GM12873 (cell line): ENCODE results near the gene KCNQ1OT1.

Experiments
- TF ChIP-seq, protein P1 (sequence below): IDR thresholded peaks from 2 replicates; pipeline ENCODE4 v1.5.1; 2012; ENCODE audit warnings: low read depth, mild to moderate bottlenecking, moderate library complexity, low read length, control low read depth; ENCODE audit not compliant: insufficient read depth; ENCODE audit errors: missing control alignments

Gene KCNQ1OT1

DNA sequence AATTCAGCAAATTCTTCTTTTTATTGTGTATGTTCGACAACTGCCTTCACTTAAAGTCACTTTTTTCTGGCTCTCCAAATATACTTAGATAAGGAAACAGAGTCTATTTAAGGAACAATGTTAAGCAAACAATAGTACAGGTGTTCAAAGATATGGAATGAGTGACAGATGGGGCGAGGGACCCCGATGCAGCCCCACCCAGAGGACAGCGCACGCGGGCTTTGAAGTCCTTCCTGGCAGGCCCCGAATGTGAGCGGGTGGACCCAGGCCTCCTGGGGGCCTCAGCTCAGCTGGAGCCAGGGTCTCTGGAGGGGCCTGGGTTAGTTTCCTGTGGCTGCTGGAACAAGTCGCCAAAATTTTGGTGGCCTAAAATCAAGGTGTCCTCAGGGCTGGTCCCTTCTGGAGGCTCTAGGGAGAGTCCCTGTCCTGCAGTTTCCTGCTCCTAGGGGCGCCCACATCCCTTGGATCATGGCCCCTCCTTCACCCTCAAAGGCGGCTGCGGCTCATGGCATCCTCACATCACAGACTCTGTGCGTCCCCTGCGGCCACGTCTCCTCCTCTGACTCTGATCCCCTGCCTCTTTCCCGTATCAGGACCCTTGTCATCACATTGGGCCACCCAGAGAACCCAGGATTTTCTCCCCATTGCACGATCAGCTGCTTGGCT, 40.6 kb upstream of the KCNQ1OT1 start:
- TF ChIP-seq, protein P1, sequence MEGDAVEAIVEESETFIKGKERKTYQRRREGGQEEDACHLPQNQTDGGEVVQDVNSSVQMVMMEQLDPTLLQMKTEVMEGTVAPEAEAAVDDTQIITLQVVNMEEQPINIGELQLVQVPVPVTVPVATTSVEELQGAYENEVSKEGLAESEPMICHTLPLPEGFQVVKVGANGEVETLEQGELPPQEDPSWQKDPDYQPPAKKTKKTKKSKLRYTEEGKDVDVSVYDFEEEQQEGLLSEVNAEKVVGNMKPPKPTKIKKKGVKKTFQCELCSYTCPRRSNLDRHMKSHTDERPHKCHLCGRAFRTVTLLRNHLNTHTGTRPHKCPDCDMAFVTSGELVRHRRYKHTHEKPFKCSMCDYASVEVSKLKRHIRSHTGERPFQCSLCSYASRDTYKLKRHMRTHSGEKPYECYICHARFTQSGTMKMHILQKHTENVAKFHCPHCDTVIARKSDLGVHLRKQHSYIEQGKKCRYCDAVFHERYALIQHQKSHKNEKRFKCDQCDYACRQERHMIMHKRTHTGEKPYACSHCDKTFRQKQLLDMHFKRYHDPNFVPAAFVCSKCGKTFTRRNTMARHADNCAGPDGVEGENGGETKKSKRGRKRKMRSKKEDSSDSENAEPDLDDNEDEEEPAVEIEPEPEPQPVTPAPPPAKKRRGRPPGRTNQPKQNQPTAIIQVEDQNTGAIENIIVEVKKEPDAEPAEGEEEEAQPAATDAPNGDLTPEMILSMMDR, result no peak

DNA sequence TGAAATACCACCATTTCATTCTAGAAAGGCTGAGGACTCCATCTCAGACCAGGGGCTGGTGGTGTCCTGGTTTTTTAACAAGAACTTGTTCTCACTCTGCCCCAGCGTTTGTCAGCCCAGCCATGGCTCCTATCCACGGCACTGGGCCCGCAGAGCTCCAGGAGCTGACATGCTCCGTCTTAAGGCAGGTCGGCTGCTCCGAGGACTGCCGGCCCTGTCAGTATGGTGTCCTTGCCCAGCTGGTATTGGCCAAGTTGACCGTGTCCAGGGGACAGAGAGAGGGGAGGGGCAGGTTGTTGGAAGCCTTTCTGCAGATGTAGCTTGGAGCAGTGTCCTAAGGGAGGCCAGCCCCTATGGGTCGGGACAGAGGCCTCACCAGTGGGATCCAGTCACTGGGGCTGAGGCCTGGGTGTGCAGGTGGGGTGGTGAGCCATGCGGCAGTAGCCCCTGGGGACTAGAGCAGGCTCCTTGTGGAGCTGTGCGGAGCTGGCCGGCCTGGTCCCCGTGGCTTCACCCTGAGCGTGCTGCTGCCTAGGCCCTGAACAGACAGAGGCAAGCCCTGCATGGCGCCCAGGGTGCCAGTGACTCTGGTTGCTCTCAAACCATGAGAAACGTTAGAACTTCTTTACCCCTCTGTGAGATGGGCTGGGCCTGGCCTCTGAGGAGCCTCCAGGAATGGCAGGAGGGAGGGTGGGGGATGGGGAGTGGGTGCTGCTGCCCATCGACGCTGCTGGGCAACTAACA, 39.9 kb upstream of the KCNQ1OT1 start:
- TF ChIP-seq, protein P1, result no peak

DNA sequence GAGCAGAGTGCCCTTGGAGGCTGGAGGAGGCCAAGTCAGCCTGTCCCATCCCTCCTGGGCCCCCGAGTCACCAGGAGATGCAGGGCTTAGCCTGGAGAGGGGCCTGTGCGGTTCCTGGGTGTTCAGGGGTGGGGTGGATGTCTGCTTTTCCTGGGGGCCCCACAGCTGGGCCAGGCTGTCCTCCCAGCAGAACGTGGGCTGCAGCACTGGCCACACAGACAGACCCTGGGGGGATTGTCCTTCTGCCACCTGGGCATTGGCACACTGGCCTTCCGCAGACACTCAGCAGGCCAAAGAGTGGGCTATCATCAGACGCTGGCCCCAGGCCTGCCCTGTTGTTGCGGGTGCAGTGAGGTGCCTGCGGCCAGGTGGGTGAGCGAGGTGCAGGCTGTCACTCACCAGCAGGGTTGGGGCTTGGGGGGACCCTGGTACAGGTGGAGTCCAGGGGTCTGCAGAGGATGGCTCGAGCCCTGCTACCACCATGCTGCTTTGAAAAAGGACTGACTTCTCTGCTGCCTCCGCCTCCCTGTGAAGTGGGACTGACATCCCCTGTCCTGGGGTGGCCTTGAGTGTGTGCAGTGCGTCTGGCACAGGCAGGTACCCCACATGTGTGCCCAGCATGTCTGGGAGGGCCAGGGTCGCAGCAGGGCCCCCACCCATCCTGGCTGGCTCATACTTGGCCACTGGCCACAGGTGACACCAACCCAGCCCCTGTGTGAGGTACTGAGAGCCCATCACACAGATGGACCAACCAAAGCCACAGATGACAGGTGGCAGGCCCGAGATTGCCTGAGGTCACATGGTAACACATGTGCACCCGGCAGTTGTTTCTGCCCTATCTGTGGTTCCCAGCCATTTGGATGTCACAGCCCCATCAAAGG, 39.0 kb upstream of the KCNQ1OT1 start:
- TF ChIP-seq, protein P1, result no peak

DNA sequence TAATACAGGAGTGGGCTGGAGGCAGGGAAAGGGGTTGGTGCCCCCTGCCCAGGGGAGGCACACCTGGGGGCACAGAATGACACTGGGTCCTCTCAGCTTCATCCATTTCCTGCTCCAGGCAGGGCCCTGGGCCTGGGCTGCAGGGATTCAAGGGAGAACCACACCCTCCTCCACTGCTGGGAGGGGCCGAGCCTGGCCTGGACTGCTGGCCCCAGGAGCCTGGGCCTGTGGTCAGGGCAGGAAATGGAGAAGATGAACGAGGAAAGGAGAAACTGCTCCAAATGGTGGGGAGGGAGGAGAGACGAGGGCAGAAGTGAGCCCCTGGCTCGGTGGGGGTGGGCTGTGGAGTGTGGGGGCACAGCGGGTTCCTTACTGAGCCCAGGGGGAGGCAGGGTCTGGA, 38.1 kb upstream of the KCNQ1OT1 start:
- TF ChIP-seq, protein P1, result no peak

DNA sequence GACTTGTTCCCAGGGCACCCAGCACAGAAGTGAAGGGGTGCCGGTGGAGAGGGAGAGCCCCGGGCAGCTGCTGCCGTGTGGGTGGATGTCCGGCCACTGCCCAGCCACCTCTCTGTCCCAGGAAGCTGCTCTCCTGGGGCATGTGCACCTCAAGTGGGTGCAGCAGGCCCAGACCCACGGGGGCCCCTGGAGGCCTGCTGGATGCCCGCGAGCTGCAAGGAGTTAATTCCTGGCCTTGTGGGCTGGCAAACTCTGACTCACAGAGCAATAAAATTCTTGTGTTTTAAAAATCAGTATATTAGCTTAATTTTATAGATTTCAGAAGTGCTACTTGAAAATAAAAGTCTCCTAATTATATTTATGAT, 37.4 kb upstream of the KCNQ1OT1 start:
- TF ChIP-seq, protein P1, result no peak

DNA sequence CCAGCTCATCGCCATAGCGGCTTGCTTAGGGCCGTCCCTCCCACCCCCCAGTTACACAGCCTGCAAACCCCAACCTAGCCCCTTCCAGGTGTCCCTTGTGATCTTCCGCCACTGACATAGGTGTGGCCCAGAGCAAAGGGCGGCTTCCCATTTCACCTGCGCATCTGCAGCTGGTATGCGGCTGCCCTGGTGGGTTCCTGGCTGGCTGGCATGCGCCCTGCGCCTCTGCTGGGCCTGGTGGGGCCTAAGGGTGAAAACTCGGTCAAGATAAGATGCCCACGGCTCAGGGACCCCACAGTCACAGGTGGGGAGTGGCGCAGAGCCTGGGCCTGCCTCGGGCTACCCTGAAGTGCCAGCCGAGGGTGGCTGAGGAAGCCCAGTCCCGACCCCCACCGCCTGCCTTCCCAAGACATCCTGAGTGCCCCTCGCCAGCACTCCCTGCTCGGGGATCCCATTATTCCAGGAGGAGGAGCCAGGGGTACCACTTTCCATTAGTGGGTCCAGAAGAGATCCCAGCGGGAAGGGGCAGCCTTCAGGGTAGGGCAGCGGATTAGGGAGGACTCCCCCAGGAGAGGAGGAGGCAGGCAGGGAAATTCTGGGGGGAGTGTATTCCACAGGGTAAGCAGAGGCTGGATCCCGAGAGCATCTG, 36.9 kb upstream of the KCNQ1OT1 start:
- TF ChIP-seq, protein P1, result no peak
